GM23338 (cell line): ENCODE results near the gene FAM83C.

Experiments used
- CREB1 ChIP-seq: fragments of 250-450 bp; sonication (Bioruptor Pico); IDR thresholded peaks from 2 replicates; pipeline ENCODE4 v1.5.0; 2020; ENCODE audit warnings: low read depth, mild to moderate bottlenecking, moderate library complexity
- ETS1 ChIP-seq: IDR thresholded peaks from 2 replicates; pipeline ENCODE4 v1.6.1; 2016; ENCODE audit warnings: antibody characterized with exemption
- EZH2 ChIP-seq: fragments of 200-600 bp; sonication (generic); IDR thresholded peaks from one replicate; pipeline ENCODE4 v1.8.0; 2017; ENCODE audit warnings: antibody characterized with exemption, mild to moderate bottlenecking, low read depth; ENCODE audit not compliant: unreplicated experiment
- EZH2phosphoT487 ChIP-seq: fragments of 200-600 bp; sonication (generic); IDR thresholded peaks from one replicate; pipeline ENCODE4 v1.8.1; 2018; ENCODE audit warnings: antibody characterized with exemption; ENCODE audit not compliant: unreplicated experiment
- NANOG ChIP-seq: IDR thresholded peaks from 2 replicates; pipeline ENCODE4 v1.6.1; 2016; ENCODE audit warnings: antibody characterized with exemption, borderline replicate concordance
- POLR2AphosphoS5 ChIP-seq: IDR thresholded peaks from 2 replicates; pipeline ENCODE4 v1.6.1; 2016; ENCODE audit warnings: antibody characterized with exemption, low read depth
- REST ChIP-seq: IDR thresholded peaks from one replicate; pipeline ENCODE4 v1.6.1; 2018; ENCODE audit warnings: antibody characterized with exemption; ENCODE audit not compliant: unreplicated experiment
- ZNF462 ChIP-seq: fragments of 250-450 bp; sonication (Bioruptor Pico); IDR thresholded peaks from 2 replicates; pipeline ENCODE4 v1.5.0; 2020; ENCODE audit warnings: mild to moderate bottlenecking, moderate library complexity
- TF ChIP-seq, protein P1 (sequence below), 2 experiments: fragments of 200-600 bp in 1 of 2; sonication (generic) in 1 of 2; conservative IDR thresholded peaks; 2 replicates each; pipeline versions ENCODE4 v1.5.1 to v1.6.1; 2016 to 2017; ENCODE audit warnings: antibody characterized with exemption in 2 of 2, low read depth in 2 of 2, mild to moderate bottlenecking in 2 of 2, moderate library complexity in 1 of 2

- TF ChIP-seq POLR2AphosphoS5 (no peak), CREB1 (CRISPR knock-in tag) (no peak), REST (no peak), EZH2 (no peak), EZH2phosphoT487 (no peak), NANOG (no peak), ZNF462 (CRISPR knock-in tag) (no peak), ETS1 (no peak)
- TF ChIP-seq, protein P1, sequence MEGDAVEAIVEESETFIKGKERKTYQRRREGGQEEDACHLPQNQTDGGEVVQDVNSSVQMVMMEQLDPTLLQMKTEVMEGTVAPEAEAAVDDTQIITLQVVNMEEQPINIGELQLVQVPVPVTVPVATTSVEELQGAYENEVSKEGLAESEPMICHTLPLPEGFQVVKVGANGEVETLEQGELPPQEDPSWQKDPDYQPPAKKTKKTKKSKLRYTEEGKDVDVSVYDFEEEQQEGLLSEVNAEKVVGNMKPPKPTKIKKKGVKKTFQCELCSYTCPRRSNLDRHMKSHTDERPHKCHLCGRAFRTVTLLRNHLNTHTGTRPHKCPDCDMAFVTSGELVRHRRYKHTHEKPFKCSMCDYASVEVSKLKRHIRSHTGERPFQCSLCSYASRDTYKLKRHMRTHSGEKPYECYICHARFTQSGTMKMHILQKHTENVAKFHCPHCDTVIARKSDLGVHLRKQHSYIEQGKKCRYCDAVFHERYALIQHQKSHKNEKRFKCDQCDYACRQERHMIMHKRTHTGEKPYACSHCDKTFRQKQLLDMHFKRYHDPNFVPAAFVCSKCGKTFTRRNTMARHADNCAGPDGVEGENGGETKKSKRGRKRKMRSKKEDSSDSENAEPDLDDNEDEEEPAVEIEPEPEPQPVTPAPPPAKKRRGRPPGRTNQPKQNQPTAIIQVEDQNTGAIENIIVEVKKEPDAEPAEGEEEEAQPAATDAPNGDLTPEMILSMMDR (conservative IDR thresholded peaks at IDR 0.05; ENCODE audit: low read depth in 2 of 2) = no peak
These were observed 39.2 kb downstream of the FAM83C start for GRCh38 chr20:35253010-35253409.
